Stimulated activated CD4-positive, alpha-beta T cell treated with anti-CD3 and anti-CD28 coated beads, Interleukin-12 subunit alpha, Interleukin-12 subunit beta, amount 100 ng/mL, for 24 hours (primary cell): ENCODE measurements around the gene PPP2R2C.

Source experiments
- DNase-seq, 2 experiments: peaks; one replicate each; pipeline ENCODE4 v3.0.0-alpha.2; 2020; ENCODE audit warnings: low read depth in 2 of 2

PPP2R2C gene

GRCh38 chr4:6494431-6495295, 22.2 kb upstream of the PPP2R2C start:
- DNase-seq: no peak

GRCh38 chr4:6493658-6494304, 21.4 kb upstream of the PPP2R2C start:
- DNase-seq: no peak

- no peak for DNase-seq
Measured at GRCh38 chr4:6492861-6493657, 20.6 kb upstream of the PPP2R2C start.

- no peak for DNase-seq
Measured at GRCh38 chr4:6492027-6492590, 19.7 kb upstream of the PPP2R2C start.

- no peak for DNase-seq
Measured at GRCh38 chr4:6491235-6491634, 18.8 kb upstream of the PPP2R2C start.

- no peak for DNase-seq
Measured at GRCh38 chr4:6489927-6490326, 17.5 kb upstream of the PPP2R2C start.

- DNase-seq: no peak
Measured at GRCh38 chr4:6487466-6487865, 15.1 kb upstream of the PPP2R2C start.

- no peak for DNase-seq
Measured at GRCh38 chr4:6480534-6481088, 8.2 kb upstream of the PPP2R2C start.

- no peak for DNase-seq
Measured at GRCh38 chr4:6478546-6479220, 6.3 kb upstream of the PPP2R2C start.

GRCh38 chr4:6476893-6477292, 4.5 kb upstream of the PPP2R2C start:
- DNase-seq: no peak

GRCh38 chr4:6475492-6476020, 3.1 kb upstream of the PPP2R2C start:
- no peak for DNase-seq

- no peak for DNase-seq
Measured at GRCh38 chr4:6474705-6475457, 2.5 kb upstream of the PPP2R2C start.

GRCh38 chr4:6474053-6474568, 1.7 kb upstream of the PPP2R2C start:
- no peak for DNase-seq

- DNase-seq: no peak
Measured at GRCh38 chr4:6473264-6474052, 1.0 kb upstream of the PPP2R2C start.

- DNase-seq: no peak
Measured at GRCh38 chr4:6472008-6472386, 417 bp downstream of the PPP2R2C start.

GRCh38 chr4:6471307-6472007, 957 bp downstream of the PPP2R2C start:
- no peak for DNase-seq

GRCh38 chr4:6470502-6471306, 1.7 kb downstream of the PPP2R2C start:
- DNase-seq: peak in 1 of 2 experiments; percentile 11
